Mesenchymal stem cell (in vitro differentiated cells and primary cell): ENCODE results near the gene EIF4H.

ENCODE experiments used
- DNase-seq: peaks from one replicate; pipeline ENCODE4 v3.0.0-alpha.2; 2013
- H2AFZ ChIP-seq: one replicate; pipeline ENCODE4 v1.6.1; 2013; ENCODE audit warnings: low read depth, mild to moderate bottlenecking, control low read depth, inconsistent platforms, low read length, moderate library complexity
- H2AK5ac ChIP-seq: 2 replicates; pipeline ENCODE4 v1.6.1; 2013; ENCODE audit warnings: low read length, moderate library complexity, mild to moderate bottlenecking, inconsistent platforms; ENCODE audit not compliant: severe bottlenecking
- H2BK120ac ChIP-seq: one replicate; pipeline ENCODE4 v1.6.1; 2013; ENCODE audit warnings: low read depth, mild to moderate bottlenecking, inconsistent platforms, low read length, moderate library complexity
- H2BK12ac ChIP-seq, 2 experiments: one replicate each; pipeline ENCODE4 v1.6.1; 2013; ENCODE audit warnings: inconsistent platforms in 2 of 2, low read length in 2 of 2, mild to moderate bottlenecking in 2 of 2, moderate library complexity in 2 of 2, control low read depth in 1 of 2
- H2BK15ac ChIP-seq: one replicate; pipeline ENCODE4 v1.6.1; 2013; ENCODE audit warnings: mild to moderate bottlenecking, low read depth, inconsistent platforms; ENCODE audit not compliant: poor library complexity, severe bottlenecking
- H2BK5ac ChIP-seq: 2 replicates; pipeline ENCODE4 v1.6.1; 2013; ENCODE audit warnings: low read depth, mild to moderate bottlenecking, low read length, control low read depth, inconsistent platforms; ENCODE audit not compliant: poor library complexity, severe bottlenecking
- H3K14ac ChIP-seq, 2 experiments: one replicate each; pipeline ENCODE4 v1.6.1; 2013; ENCODE audit warnings: inconsistent platforms in 2 of 2, low read length in 2 of 2, control low read depth in 1 of 2, mild to moderate bottlenecking in 1 of 2, moderate library complexity in 1 of 2
- H3K18ac ChIP-seq, 2 experiments: one replicate each; pipeline ENCODE4 v1.6.1; 2013; ENCODE audit warnings: inconsistent platforms in 2 of 2, low read length in 2 of 2, control low read depth in 1 of 2, low read depth in 1 of 2, mild to moderate bottlenecking in 1 of 2
- H3K23ac ChIP-seq, 2 experiments: one replicate each; pipeline ENCODE4 v1.6.1; 2013; ENCODE audit warnings: inconsistent platforms in 2 of 2, low read length in 2 of 2, mild to moderate bottlenecking in 2 of 2, moderate library complexity in 2 of 2, control low read depth in 1 of 2
- H3K27ac ChIP-seq: 2 replicates; pipeline ENCODE4 v1.5.1; 2013; ENCODE audit warnings: mild to moderate bottlenecking, moderate library complexity, low read length, control low read depth, inconsistent platforms; ENCODE audit not compliant: poor library complexity, severe bottlenecking
- H3K27me3 ChIP-seq, 2 experiments: 2 replicates each; pipeline versions ENCODE4 v1.6.1 to v1.7.0; 2013; ENCODE audit warnings: low read length in 2 of 2, mild to moderate bottlenecking in 2 of 2, moderate library complexity in 2 of 2, control low read depth in 1 of 2, inconsistent platforms in 1 of 2; ENCODE audit not compliant: control insufficient read depth in 1 of 2, insufficient read depth in 1 of 2
- H3K36me3 ChIP-seq, 2 experiments: 2 replicates each; pipeline versions ENCODE4 v1.6.1 to v1.7.0; 2013; ENCODE audit warnings: low read length in 2 of 2, control low read depth in 1 of 2, inconsistent platforms in 1 of 2, low read depth in 1 of 2, mild to moderate bottlenecking in 1 of 2; ENCODE audit not compliant: insufficient read depth in 2 of 2, control insufficient read depth in 1 of 2
- H3K4ac ChIP-seq, 2 experiments: one replicate each; pipeline ENCODE4 v1.6.1; 2013; ENCODE audit warnings: inconsistent platforms in 2 of 2, low read length in 2 of 2, mild to moderate bottlenecking in 2 of 2, moderate library complexity in 2 of 2, control low read depth in 1 of 2, low read depth in 1 of 2
- H3K4me1 ChIP-seq: 2 replicates; pipeline ENCODE4 v1.6.1; 2013; ENCODE audit warnings: low read depth, low read length, control low read depth; ENCODE audit not compliant: control insufficient read depth, insufficient read depth
- H3K4me2 ChIP-seq: 2 replicates; pipeline ENCODE4 v1.6.1; 2013; ENCODE audit warnings: low read length, mild to moderate bottlenecking, inconsistent platforms; ENCODE audit not compliant: poor library complexity, severe bottlenecking
- H3K4me3 ChIP-seq, 2 experiments: 2 replicates each; pipeline versions ENCODE4 v1.5.1 to v1.7.0; 2013; ENCODE audit warnings: low read length in 2 of 2, mild to moderate bottlenecking in 2 of 2, control low read depth in 1 of 2, low read depth in 1 of 2; ENCODE audit not compliant: insufficient read depth in 1 of 2
- H3K79me1 ChIP-seq: replicated peaks from 2 replicates; pipeline ENCODE4 v1.6.1; 2013; ENCODE audit warnings: mild to moderate bottlenecking, control low read depth, low read length, inconsistent platforms; ENCODE audit not compliant: poor library complexity, severe bottlenecking
- H3K9ac ChIP-seq: 2 replicates; pipeline ENCODE4 v1.7.0; 2013; ENCODE audit warnings: mild to moderate bottlenecking, low read length, moderate library complexity
- H3K9me3 ChIP-seq: 2 replicates; pipeline ENCODE4 v1.7.0; 2013; ENCODE audit warnings: mild to moderate bottlenecking, low read length; ENCODE audit not compliant: control insufficient read depth
- H4K8ac ChIP-seq: one replicate; pipeline ENCODE4 v1.6.1; 2013; ENCODE audit warnings: inconsistent platforms, mild to moderate bottlenecking, low read length, moderate library complexity
- H4K91ac ChIP-seq: one replicate; pipeline ENCODE4 v1.6.1; 2013; ENCODE audit warnings: mild to moderate bottlenecking, low read length, inconsistent platforms
- WGBS: methylation state at CpG from one replicate; pipeline ENCODE4 v1.1.7; 2013; ENCODE audit warnings: mixed read lengths; 5-methylcytosine and 5-hydroxymethylcytosine counted together

The EIF4H gene

DNA sequence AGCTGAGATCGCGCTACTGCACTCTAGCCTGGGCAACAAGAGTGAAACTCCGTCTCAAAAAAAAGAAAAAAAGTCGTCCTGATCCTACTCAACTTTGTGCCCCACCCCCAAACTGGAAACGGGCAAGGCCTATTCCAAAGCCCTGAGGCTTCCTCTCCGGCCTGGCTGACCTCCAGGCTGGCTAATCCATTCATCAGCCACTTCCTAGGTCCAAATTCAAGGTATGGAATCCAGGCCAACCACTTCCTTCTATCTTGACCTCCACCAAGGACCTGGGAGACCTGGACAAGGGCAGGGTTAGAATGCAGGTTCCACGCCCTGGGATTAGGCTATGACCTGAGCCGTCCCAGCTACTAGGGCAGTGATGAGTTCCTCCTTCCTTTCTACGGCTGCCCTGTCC is 20.4 kb upstream of the EIF4H start:
- H3K4me3 ChIP-seq: no peak overlapping the region
- no peak overlapping the region for H3K14ac ChIP-seq
- no peak overlapping the region for H4K91ac ChIP-seq
- no peak overlapping the region for H3K27ac ChIP-seq
- no peak overlapping the region for H2AK5ac ChIP-seq
- H3K4me2 ChIP-seq: no peak overlapping the region
- no peaks in the 10 kb centered on the region for H3K79me1 ChIP-seq
- H3K36me3 ChIP-seq: no peaks in the 10 kb centered on the region
- no peak overlapping the region for H3K18ac ChIP-seq
- H3K9ac ChIP-seq: no peak overlapping the region
- H4K8ac ChIP-seq: no peak overlapping the region
- peaks cover 1% of the 10 kb centered on the region for H3K4me1 ChIP-seq
- WGBS: 90% methylated on average over 7 of the region's 9 CpGs
- no peak overlapping the region for H3K23ac ChIP-seq
- no peak overlapping the region for H2BK120ac ChIP-seq
- H2BK15ac ChIP-seq: no peak overlapping the region
- no peak overlapping the region for H2BK12ac ChIP-seq
- no peak overlapping the region for H2BK5ac ChIP-seq
- H2AFZ ChIP-seq: no peak overlapping the region
- no peak overlapping the region for H3K4ac ChIP-seq
- no peaks in the 10 kb centered on the region for H3K9me3 ChIP-seq
- no peaks in the 10 kb centered on the region for H3K27me3 ChIP-seq
- DNase-seq: no peak

DNA sequence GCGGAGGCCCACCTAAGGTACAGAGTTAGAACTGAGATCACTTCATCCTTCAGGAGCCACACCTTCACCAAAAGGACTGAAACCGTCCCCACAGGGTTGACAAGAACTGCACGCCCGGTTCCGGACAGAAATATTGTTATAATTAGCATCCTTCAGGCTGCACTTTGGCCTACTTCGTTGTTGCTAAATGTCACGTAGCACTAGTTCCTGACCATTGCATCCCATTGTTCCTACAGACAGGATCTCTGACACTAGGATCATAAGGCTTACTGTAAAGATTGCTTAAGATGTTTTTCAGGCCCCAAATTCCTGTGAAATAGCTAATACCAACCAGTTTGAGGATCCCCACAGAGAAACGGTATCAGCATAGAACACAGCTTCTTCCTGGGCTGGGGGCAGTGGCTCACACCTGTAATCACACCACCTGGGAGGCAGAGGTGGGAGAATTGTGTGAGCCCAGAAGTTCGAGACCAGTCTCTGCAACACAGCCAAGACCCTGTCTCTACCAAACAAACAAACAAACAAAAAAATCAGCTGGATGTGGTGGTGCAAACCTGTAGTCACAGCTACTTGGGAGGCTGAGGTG is 18.3 kb upstream of the EIF4H start:
- no peaks in the 10 kb centered on the region for H3K79me1 ChIP-seq
- H3K4me3 ChIP-seq: no peak overlapping the region
- no peak overlapping the region for H2AK5ac ChIP-seq
- H3K18ac ChIP-seq: no peak overlapping the region
- DNase-seq: no peak
- no peaks in the 10 kb centered on the region for H3K27me3 ChIP-seq
- H3K23ac ChIP-seq: no peak overlapping the region
- no peak overlapping the region for H2BK12ac ChIP-seq
- WGBS: 91% methylated on average over 7 of the region's 9 CpGs
- H3K27ac ChIP-seq: no peak overlapping the region
- H3K14ac ChIP-seq: no peak overlapping the region
- no peak overlapping the region for H2AFZ ChIP-seq
- H4K8ac ChIP-seq: no peak overlapping the region
- no peaks in the 10 kb centered on the region for H3K4me1 ChIP-seq
- no peak overlapping the region for H3K4ac ChIP-seq
- no peak overlapping the region for H2BK5ac ChIP-seq
- no peak overlapping the region for H2BK15ac ChIP-seq
- H3K9me3 ChIP-seq: no peaks in the 10 kb centered on the region
- H3K36me3 ChIP-seq: no peaks in the 10 kb centered on the region
- H4K91ac ChIP-seq: no peak overlapping the region
- H3K9ac ChIP-seq: no peak overlapping the region
- H2BK120ac ChIP-seq: no peak overlapping the region
- no peak overlapping the region for H3K4me2 ChIP-seq

DNA sequence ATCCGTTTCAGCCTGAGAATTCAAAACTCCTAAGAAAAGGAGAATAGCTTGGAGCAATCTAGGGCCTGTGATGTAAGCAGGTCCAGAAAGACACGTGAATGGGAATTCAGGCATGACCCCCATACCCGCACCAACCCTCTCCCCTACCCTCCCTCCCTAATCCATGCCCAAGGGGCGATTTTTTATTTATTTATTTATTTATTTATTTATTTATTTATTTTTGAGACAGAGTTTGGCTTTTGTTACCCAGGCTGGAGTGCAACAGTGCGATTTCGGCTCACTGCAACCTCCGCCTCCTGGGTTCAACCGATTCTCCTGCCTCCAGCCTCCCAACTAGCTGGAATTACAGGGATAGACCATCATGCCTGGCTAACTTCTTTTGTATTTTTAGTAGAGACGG is 16.6 kb upstream of the EIF4H start:
- no peaks in the 10 kb centered on the region for H3K27me3 ChIP-seq
- no peak overlapping the region for H3K18ac ChIP-seq
- H3K27ac ChIP-seq: no peak overlapping the region
- H2BK5ac ChIP-seq: no peak overlapping the region
- over 99% methylated on average over 6 of the region's 9 CpGs for WGBS
- no peak overlapping the region for H3K4ac ChIP-seq
- H3K4me1 ChIP-seq: no peaks in the 10 kb centered on the region
- H3K4me2 ChIP-seq: no peak overlapping the region
- H2BK120ac ChIP-seq: no peak overlapping the region
- no peak overlapping the region for H3K14ac ChIP-seq
- no peak overlapping the region for H2AFZ ChIP-seq
- no peak overlapping the region for H3K4me3 ChIP-seq
- H2BK12ac ChIP-seq: no peak overlapping the region
- no peaks in the 10 kb centered on the region for H3K9me3 ChIP-seq
- DNase-seq: no peak
- no peak overlapping the region for H4K8ac ChIP-seq
- H3K79me1 ChIP-seq: no peaks in the 10 kb centered on the region
- H3K23ac ChIP-seq: no peak overlapping the region
- H4K91ac ChIP-seq: no peak overlapping the region
- no peak overlapping the region for H2AK5ac ChIP-seq
- H2BK15ac ChIP-seq: no peak overlapping the region
- H3K9ac ChIP-seq: no peak overlapping the region
- H3K36me3 ChIP-seq: no peaks in the 10 kb centered on the region

- whole genome bisulfite sequencing: 24% methylated on average over 3 of the region's 7 CpGs
Measured at GRCh38 chr7:74164985-74165456, 9.1 kb upstream of the EIF4H start.

More at GRCh38 chr7:74164985-74165456, 9.1 kb upstream of the EIF4H start:
- Histone ChIP-seq H3K4me3 (no peak overlapping the region), H3K27me3 (no peaks in the 10 kb centered on the region), H3K79me1 (no peaks in the 10 kb centered on the region), H3K9me3 (no peaks in the 10 kb centered on the region), H4K8ac (no peak overlapping the region), H2BK120ac (no peak overlapping the region), H3K14ac (no peak overlapping the region), H3K18ac (no peak overlapping the region), H2BK12ac (no peak overlapping the region), H3K27ac (no peak overlapping the region), H4K91ac (no peak overlapping the region), H2BK15ac (no peak overlapping the region), H3K4me2 (no peak overlapping the region), H2AK5ac (no peak overlapping the region), H3K4ac (no peak overlapping the region), H3K23ac (no peak overlapping the region), H2AFZ (no peak overlapping the region), H3K9ac (no peak overlapping the region), H3K4me1 (no peaks in the 10 kb centered on the region), H2BK5ac (no peak overlapping the region), H3K36me3 (no peaks in the 10 kb centered on the region)
- peak; percentile 58 for DNase-seq
